ENCODE results near the gene TNIK. TPM values are rescaled to one million over a fixed set of nuclear protein-coding genes. Genes with fewer than 3 reads are reported as not detected.

TNIK gene
- total RNA-seq, 4 donors from 2014 or later, result 32.9 to 52.0 (median 40.2) TPM

DNA sequence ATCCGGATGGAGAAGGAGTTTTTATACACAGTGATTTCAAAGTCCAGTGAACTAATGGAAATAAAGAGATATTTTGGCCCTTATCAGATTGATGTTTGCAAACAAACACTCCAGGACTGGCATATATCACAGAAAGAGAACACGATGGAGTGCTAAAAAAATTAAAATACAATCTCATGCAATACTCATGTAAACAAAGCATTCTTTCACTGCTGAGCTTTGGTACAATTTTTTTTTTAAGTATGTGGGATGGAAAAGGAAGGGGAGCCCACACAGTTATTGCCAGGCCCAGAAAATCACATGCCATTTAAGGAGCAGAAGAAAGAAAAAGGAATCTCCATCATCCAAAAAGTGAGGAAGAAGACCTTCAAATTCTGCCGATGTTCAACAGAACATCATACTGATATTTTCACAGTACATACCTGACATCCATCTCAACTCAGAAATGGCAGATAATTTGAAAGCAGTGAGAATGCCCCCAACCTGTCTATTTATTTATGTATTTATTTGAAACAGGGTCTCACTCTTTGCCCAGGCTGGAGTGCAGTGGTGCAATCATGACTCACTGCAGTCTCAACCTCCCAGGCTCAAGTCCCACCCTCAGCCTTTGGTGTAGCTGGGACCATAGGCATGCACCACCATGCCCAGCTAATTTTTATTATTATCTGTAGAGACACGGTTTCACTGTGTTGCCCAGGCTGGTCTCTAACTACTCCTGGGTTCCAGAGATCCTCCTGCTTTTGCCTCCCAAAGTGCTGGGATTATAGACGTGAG, 326.2 kb downstream of the TNIK start:
- H3K36me3 ChIP-seq, result peaks cover 0 to 7% (median 0%) of the 10 kb centered on the region in 4 donors
- no peak overlapping the region for H3K27ac ChIP-seq
- intact Hi-C loops (cut with DNase I; ENCODE audit: low total_unique reads) (no loop called here), in situ Hi-C loops (cut with MboI; ENCODE audit: low pct_ligation_motif_present in 1 of 4, low pct_unique_long_range_greater_than_20kb in 1 of 4, low sequenced_read_pairs in 3 of 4) (no loop called here)
- H3K27me3 ChIP-seq, result no peaks in the 10 kb centered on the region
- TF ChIP-seq, protein P1, sequence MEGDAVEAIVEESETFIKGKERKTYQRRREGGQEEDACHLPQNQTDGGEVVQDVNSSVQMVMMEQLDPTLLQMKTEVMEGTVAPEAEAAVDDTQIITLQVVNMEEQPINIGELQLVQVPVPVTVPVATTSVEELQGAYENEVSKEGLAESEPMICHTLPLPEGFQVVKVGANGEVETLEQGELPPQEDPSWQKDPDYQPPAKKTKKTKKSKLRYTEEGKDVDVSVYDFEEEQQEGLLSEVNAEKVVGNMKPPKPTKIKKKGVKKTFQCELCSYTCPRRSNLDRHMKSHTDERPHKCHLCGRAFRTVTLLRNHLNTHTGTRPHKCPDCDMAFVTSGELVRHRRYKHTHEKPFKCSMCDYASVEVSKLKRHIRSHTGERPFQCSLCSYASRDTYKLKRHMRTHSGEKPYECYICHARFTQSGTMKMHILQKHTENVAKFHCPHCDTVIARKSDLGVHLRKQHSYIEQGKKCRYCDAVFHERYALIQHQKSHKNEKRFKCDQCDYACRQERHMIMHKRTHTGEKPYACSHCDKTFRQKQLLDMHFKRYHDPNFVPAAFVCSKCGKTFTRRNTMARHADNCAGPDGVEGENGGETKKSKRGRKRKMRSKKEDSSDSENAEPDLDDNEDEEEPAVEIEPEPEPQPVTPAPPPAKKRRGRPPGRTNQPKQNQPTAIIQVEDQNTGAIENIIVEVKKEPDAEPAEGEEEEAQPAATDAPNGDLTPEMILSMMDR (IDR thresholded peaks at IDR 0.05), result no peak
- TF ChIP-seq EP300 (IDR thresholded peaks at IDR 0.05; ENCODE audit: low read depth) (no peak), POLR2AphosphoS5 (IDR thresholded peaks at IDR 0.05) (no peak), POLR2A (IDR thresholded peaks at IDR 0.05) (no peak)
- DNase-seq, result no peak
- no peaks in the 10 kb centered on the region for H3K9me3 ChIP-seq
- 68 to 69% methylated on average over 4 to 5 of the region's 5 CpGs for WGBS, 2 donors (ENCODE audit: low coverage in 1 of 2)
- no peaks in the 10 kb centered on the region for H3K4me1 ChIP-seq
- no peak overlapping the region for H3K4me3 ChIP-seq

DNA sequence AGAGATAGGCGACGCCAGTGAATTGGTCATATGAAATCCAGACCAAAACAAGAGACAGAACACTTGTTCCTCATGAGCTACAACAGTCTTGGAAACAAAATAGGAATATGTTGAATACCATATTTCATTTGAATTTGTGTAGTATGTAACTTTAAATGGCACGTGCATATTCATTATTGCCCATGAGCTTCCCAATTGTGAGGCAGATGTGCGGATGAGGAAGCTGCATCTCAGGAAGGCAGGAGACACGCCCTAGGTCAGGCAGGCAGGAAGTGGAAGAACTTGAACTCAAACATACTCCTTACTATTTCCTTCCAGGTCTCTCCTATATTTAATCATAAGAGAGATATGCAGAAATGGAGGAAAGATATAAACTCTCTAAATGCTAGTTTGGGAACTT, 326.9 kb downstream of the TNIK start:
- 79 to 91% methylated on average over 5 of the region's 5 CpGs for WGBS, 2 donors (ENCODE audit: low coverage in 1 of 2)
- in situ Hi-C loops (cut with MboI; ENCODE audit: low pct_ligation_motif_present in 1 of 4, low pct_unique_long_range_greater_than_20kb in 1 of 4, low sequenced_read_pairs in 3 of 4), result no loop called here
- Histone ChIP-seq H3K27me3 (no peaks in the 10 kb centered on the region), H3K27ac (no peak overlapping the region), H3K4me3 (no peak overlapping the region), H3K4me1 (no peaks in the 10 kb centered on the region), H3K36me3 (peaks cover 0 to 4% (median 0%) of the 10 kb centered on the region in 4 donors), H3K9me3 (no peaks in the 10 kb centered on the region)
- no peak for DNase-seq
- intact Hi-C loops (cut with DNase I; ENCODE audit: low total_unique reads), result no loop called here
- TF ChIP-seq EP300 (IDR thresholded peaks at IDR 0.05; ENCODE audit: low read depth) (no peak), POLR2A (IDR thresholded peaks at IDR 0.05) (no peak), POLR2AphosphoS5 (IDR thresholded peaks at IDR 0.05) (no peak)
- TF ChIP-seq, protein P1 (IDR thresholded peaks at IDR 0.05), result no peak

DNA sequence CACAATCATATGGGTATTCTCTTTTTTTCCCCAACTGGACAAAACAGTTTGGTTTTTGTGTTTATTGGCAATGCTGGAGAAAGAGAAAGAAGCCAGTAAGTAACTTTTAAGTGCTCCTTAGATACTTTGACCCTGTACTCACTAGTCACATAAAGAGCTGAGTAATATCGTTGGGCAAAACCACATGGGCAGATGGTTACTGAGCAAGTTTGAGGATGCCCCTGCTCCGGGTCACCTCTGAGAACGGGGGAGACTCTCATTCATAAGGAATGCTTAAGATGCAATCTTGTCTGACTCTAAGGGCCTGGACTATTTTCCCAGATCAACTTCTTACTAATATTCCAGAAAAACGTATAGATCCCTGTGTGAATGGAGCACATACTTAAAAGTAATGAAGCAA, 327.3 kb downstream of the TNIK start:
- H3K27ac ChIP-seq, result no peak overlapping the region
- no peak overlapping the region for H3K4me3 ChIP-seq
- WGBS, 2 donors (ENCODE audit: low coverage in 1 of 2), result 87 to 90% methylated on average over 4 of the region's 4 CpGs
- no peak for DNase-seq
- intact Hi-C loops (cut with DNase I; ENCODE audit: low total_unique reads), result no loop called here
- no peaks in the 10 kb centered on the region for H3K36me3 ChIP-seq
- in situ Hi-C loops (cut with MboI; ENCODE audit: low pct_ligation_motif_present in 1 of 4, low pct_unique_long_range_greater_than_20kb in 1 of 4, low sequenced_read_pairs in 3 of 4), result no loop called here
- H3K9me3 ChIP-seq, result no peaks in the 10 kb centered on the region
- H3K27me3 ChIP-seq, result no peaks in the 10 kb centered on the region
- TF ChIP-seq, protein P1 (IDR thresholded peaks at IDR 0.05), result no peak
- TF ChIP-seq EP300 (IDR thresholded peaks at IDR 0.05; ENCODE audit: low read depth) (no peak), POLR2A (IDR thresholded peaks at IDR 0.05) (no peak), POLR2AphosphoS5 (IDR thresholded peaks at IDR 0.05) (no peak)
- H3K4me1 ChIP-seq, result no peaks in the 10 kb centered on the region

DNA sequence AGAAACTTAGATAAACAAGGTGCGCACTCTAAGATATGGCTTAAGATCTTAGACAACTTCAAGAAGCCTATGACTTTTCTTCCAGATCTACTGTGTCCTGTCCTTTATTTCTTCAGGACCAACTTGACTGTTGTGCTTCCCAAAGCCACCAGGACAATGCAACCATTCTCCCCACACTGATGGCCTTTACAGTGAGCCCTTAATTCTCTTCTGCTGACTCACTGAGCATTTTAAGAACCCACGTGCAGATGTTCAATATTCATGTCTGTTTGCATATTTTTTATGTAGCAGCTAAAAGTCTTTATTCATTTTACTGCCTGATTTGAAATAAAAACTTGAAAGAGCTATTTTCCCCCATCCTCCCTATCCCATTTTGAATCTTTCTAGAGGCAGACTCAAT, 330.4 kb downstream of the TNIK start:
- TF ChIP-seq, protein P1 (IDR thresholded peaks at IDR 0.05), result no peak
- no peak for TF ChIP-seq POLR2A (IDR thresholded peaks at IDR 0.05)
- no peak for TF ChIP-seq POLR2AphosphoS5 (IDR thresholded peaks at IDR 0.05)
- no peak for TF ChIP-seq EP300 (IDR thresholded peaks at IDR 0.05; ENCODE audit: low read depth)
- Histone ChIP-seq H3K27ac (no peak overlapping the region), H3K27me3 (no peaks in the 10 kb centered on the region), H3K4me1 (no peaks in the 10 kb centered on the region), H3K4me3 (no peak overlapping the region), H3K9me3 (no peaks in the 10 kb centered on the region), H3K36me3 (peaks cover 0 to 10% (median 0%) of the 10 kb centered on the region in 4 donors)
- intact Hi-C loops (cut with DNase I; ENCODE audit: low total_unique reads), result no loop called here
- 69 to 71% methylated on average over 2 of the region's 2 CpGs for WGBS, 2 donors (ENCODE audit: low coverage in 1 of 2)
- in situ Hi-C loops (cut with MboI; ENCODE audit: low pct_ligation_motif_present in 1 of 4, low pct_unique_long_range_greater_than_20kb in 1 of 4, low sequenced_read_pairs in 3 of 4), result no loop called here
- DNase-seq, result no peak
